Spinal cord (tissue), 10 donors: ENCODE results near the gene ORM1. TPM values are rescaled to one million over a fixed set of nuclear protein-coding genes. Genes with fewer than 3 reads are reported as not detected.
A peak's percentile ranks its signal among the peaks of the same experiment; 100 is the strongest.

Experiments used
- DNase-seq, 6 donors: peaks; one replicate each; pipeline versions ENCODE4 v3.0.0 to v3.0.0-alpha.2; 2013 to 2015; ENCODE audit warnings: low spot score in 6 of 6, low read depth in 4 of 6
- H3K27ac ChIP-seq: one replicate; pipeline ENCODE4 v1.5.1; 2013; ENCODE audit warnings: low read depth, low read length, control low read depth
- H3K27me3 ChIP-seq: one replicate; pipeline ENCODE4 v1.6.1; 2013; ENCODE audit warnings: low read length; ENCODE audit not compliant: control insufficient read depth, insufficient read depth
- H3K36me3 ChIP-seq: one replicate; pipeline ENCODE4 v1.6.1; 2013; ENCODE audit warnings: low read length; ENCODE audit not compliant: control insufficient read depth, insufficient read depth
- H3K4me1 ChIP-seq: one replicate; pipeline ENCODE4 v1.6.1; 2013; ENCODE audit warnings: low read length; ENCODE audit not compliant: control insufficient read depth, insufficient read depth
- H3K4me3 ChIP-seq: one replicate; pipeline ENCODE4 v1.5.1; 2013; ENCODE audit warnings: low read depth, low read length, control low read depth
- H3K9me3 ChIP-seq: one replicate; pipeline ENCODE4 v1.6.1; 2013; ENCODE audit warnings: low read length; ENCODE audit not compliant: control insufficient read depth, insufficient read depth
- WGBS: methylation state at CpG from one replicate; pipeline ENCODE4 v1.1.5; 2013; ENCODE audit warnings: missing lambda C conversion rate; ENCODE audit not compliant: insufficient coverage; 5-methylcytosine and 5-hydroxymethylcytosine counted together
- polyA plus RNA-seq, 2 donors: library from polyadenylated mRNA; unstranded; fragments of 120-200 nt; gene quantifications; one replicate each; pipeline ENCODE4 v1.2.1, GENCODE V29; 2013; ENCODE audit not compliant: insufficient read length in 2 of 2
- total RNA-seq, 2 donors: library from RNA; depleted of rRNA in 1 of 2; stranded (reverse); fragments of 120-200 nt in 1 of 2; fragments of >200 nt in 1 of 2; gene quantifications; one replicate each; pipeline versions ENCODE4 v1.2.3 to v1.2.4, GENCODE V29; 2013 to 2014
- donor health status: healthy.

ORM1 gene
- total and polyA plus RNA-seq, 4 donors, result 0.72 to 5.2 TPM; not detected in 2

GRCh38 chr9:114291886-114292590 lies 30.9 kb upstream of the ORM1 start:
- WGBS, result 92% methylated on average over 6 of the region's 11 CpGs
- Histone ChIP-seq H3K27me3 (no peaks in the 10 kb centered on the region), H3K36me3 (peaks cover 16% of the 10 kb centered on the region), H3K27ac (no peak overlapping the region), H3K4me3 (no peak overlapping the region), H3K9me3 (peaks cover 3% of the 10 kb centered on the region), H3K4me1 (peaks cover 25% of the 10 kb centered on the region)
- DNase-seq, result no peak

- H3K27me3 ChIP-seq, result no peaks in the 10 kb centered on the region
- peaks cover 9% of the 10 kb centered on the region for H3K4me1 ChIP-seq
- H3K9me3 ChIP-seq, result peaks cover 3% of the 10 kb centered on the region
- H3K4me3 ChIP-seq, result no peak overlapping the region
- no peak for DNase-seq
- peaks cover 9% of the 10 kb centered on the region for H3K36me3 ChIP-seq
- H3K27ac ChIP-seq, result no peak overlapping the region
Observed at GRCh38 chr9:114294664-114295063, 28.2 kb upstream of the ORM1 start.

- no peak for DNase-seq
- H3K9me3 ChIP-seq, result peaks cover 3% of the 10 kb centered on the region
- H3K4me3 ChIP-seq, result no peak overlapping the region
- peaks cover 18% of the 10 kb centered on the region for H3K36me3 ChIP-seq
- H3K4me1 ChIP-seq, result no peaks in the 10 kb centered on the region
- no peak overlapping the region for H3K27ac ChIP-seq
- no CpG with 5 or more reads among the region's 1 CpG for WGBS
- no peaks in the 10 kb centered on the region for H3K27me3 ChIP-seq
Observed at GRCh38 chr9:114296338-114296737, 26.6 kb upstream of the ORM1 start.

- no peak for DNase-seq
- H3K36me3 ChIP-seq, result peaks cover 21% of the 10 kb centered on the region
- WGBS, result 93% methylated on average over 15 of the region's 15 CpGs
- H3K9me3 ChIP-seq, result peaks cover 3% of the 10 kb centered on the region
- no peak overlapping the region for H3K27ac ChIP-seq
- peaks cover under 1% of the 10 kb centered on the region for H3K4me1 ChIP-seq
- H3K27me3 ChIP-seq, result no peaks in the 10 kb centered on the region
- no peak overlapping the region for H3K4me3 ChIP-seq
Observed at GRCh38 chr9:114299286-114300152, 23.4 kb upstream of the ORM1 start.

- peaks cover 9% of the 10 kb centered on the region for H3K4me1 ChIP-seq
- DNase-seq, result no peak
- 88% methylated on average over 4 of the region's 4 CpGs for WGBS
- no peak overlapping the region for H3K4me3 ChIP-seq
- H3K27ac ChIP-seq, result no peak overlapping the region
- H3K36me3 ChIP-seq, result peaks cover 21% of the 10 kb centered on the region
- H3K27me3 ChIP-seq, result no peaks in the 10 kb centered on the region
- H3K9me3 ChIP-seq, result no peaks in the 10 kb centered on the region
Observed at GRCh38 chr9:114300153-114300845, 22.6 kb upstream of the ORM1 start.

- Histone ChIP-seq H3K36me3 (peaks cover 21% of the 10 kb centered on the region), H3K4me1 (peaks cover 16% of the 10 kb centered on the region), H3K9me3 (no peaks in the 10 kb centered on the region), H3K27ac (no peak overlapping the region), H3K4me3 (no peak overlapping the region), H3K27me3 (no peaks in the 10 kb centered on the region)
- WGBS, result 93% methylated on average over 25 of the region's 31 CpGs
- DNase-seq, result peak in 1 of 6 donors; percentile 0
Observed at GRCh38 chr9:114300846-114301797, 21.8 kb upstream of the ORM1 start.

- 90% methylated on average over 12 of the region's 15 CpGs for WGBS
- Histone ChIP-seq H3K4me1 (peaks cover 17% of the 10 kb centered on the region), H3K27me3 (no peaks in the 10 kb centered on the region), H3K27ac (no peak overlapping the region), H3K4me3 (no peak overlapping the region), H3K9me3 (no peaks in the 10 kb centered on the region), H3K36me3 (peaks cover 23% of the 10 kb centered on the region)
- DNase-seq, result no peak
Observed at GRCh38 chr9:114301798-114302565, 20.9 kb upstream of the ORM1 start.

- Histone ChIP-seq H3K4me1 (peaks cover 17% of the 10 kb centered on the region), H3K27ac (no peak overlapping the region), H3K36me3 (peaks cover 25% of the 10 kb centered on the region), H3K27me3 (no peaks in the 10 kb centered on the region), H3K9me3 (no peaks in the 10 kb centered on the region), H3K4me3 (no peak overlapping the region)
- WGBS, result 55% methylated on average over 6 of the region's 6 CpGs
- peak in 1 of 6 donors; percentile 0 for DNase-seq
Observed at GRCh38 chr9:114302727-114303126, 20.2 kb upstream of the ORM1 start.
